ENCODE results near the gene LARP4B.

DNA sequence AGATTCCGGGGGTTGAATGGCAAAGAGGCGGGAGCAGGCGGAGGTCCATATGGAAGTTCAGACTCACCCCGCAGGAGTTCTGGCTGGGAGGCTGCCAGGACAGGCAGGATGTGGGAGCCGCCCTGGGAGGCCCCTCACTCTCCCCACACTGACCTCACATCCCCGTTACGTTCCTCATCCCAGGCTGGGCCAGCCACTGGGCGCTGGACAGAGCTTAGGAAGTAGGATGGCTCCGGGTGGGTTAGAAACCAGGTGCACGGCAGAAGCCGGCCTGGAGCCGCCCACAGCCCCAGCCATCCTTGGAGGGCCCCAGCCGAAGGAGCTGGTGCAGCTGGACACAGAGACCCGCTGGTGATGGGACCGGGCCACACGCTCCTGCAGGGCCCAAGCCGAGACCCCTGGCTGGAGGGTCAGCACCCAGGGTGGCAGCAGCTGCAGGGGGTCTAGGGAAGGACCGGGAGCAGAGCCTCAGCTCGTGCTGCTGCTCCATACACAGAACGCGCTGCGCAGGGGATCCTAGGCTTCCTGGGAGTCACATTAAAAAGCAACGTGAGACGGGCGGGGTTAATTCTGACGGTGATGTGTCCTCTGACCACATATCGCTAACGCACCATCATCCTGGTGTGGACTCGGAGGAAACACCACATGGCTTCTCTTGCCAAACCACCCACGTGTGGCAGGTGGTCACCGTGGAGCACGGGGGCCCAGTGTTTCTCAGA is 143.4 kb downstream of the LARP4B start:
- TF ChIP-seq CTCF (IDR thresholded peaks at IDR 0.05) (no peak), POLR2A (IDR thresholded peaks at IDR 0.05) (no peak)
